ENCODE data around the gene POU6F1.

GRCh38 chr12:51209259-51209658 lies 8.6 kb downstream of the POU6F1 start:
- TF ChIP-seq, protein P1, sequence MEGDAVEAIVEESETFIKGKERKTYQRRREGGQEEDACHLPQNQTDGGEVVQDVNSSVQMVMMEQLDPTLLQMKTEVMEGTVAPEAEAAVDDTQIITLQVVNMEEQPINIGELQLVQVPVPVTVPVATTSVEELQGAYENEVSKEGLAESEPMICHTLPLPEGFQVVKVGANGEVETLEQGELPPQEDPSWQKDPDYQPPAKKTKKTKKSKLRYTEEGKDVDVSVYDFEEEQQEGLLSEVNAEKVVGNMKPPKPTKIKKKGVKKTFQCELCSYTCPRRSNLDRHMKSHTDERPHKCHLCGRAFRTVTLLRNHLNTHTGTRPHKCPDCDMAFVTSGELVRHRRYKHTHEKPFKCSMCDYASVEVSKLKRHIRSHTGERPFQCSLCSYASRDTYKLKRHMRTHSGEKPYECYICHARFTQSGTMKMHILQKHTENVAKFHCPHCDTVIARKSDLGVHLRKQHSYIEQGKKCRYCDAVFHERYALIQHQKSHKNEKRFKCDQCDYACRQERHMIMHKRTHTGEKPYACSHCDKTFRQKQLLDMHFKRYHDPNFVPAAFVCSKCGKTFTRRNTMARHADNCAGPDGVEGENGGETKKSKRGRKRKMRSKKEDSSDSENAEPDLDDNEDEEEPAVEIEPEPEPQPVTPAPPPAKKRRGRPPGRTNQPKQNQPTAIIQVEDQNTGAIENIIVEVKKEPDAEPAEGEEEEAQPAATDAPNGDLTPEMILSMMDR (conservative IDR thresholded peaks at IDR 0.05; ENCODE audit: low read length): no peak
- no peak for TF ChIP-seq EZH2phosphoT487 (IDR thresholded peaks at IDR 0.05; ENCODE audit: borderline replicate concordance)

Measured in Loucy (cell line).